Skeletal muscle cell (primary cell): Measurements from ENCODE around the gene GLIS1.

ENCODE experiments used
- DNase-seq: peaks from one replicate; pipeline ENCODE4 v3.0.0-alpha.2; 2010; ENCODE audit warnings: low read depth
- H3K4me3 ChIP-seq: 2 replicates; pipeline ENCODE4 v1.5.1; 2011; ENCODE audit warnings: low read depth, mild to moderate bottlenecking, control low read depth, low read length, moderate library complexity

The GLIS1 gene

DNA sequence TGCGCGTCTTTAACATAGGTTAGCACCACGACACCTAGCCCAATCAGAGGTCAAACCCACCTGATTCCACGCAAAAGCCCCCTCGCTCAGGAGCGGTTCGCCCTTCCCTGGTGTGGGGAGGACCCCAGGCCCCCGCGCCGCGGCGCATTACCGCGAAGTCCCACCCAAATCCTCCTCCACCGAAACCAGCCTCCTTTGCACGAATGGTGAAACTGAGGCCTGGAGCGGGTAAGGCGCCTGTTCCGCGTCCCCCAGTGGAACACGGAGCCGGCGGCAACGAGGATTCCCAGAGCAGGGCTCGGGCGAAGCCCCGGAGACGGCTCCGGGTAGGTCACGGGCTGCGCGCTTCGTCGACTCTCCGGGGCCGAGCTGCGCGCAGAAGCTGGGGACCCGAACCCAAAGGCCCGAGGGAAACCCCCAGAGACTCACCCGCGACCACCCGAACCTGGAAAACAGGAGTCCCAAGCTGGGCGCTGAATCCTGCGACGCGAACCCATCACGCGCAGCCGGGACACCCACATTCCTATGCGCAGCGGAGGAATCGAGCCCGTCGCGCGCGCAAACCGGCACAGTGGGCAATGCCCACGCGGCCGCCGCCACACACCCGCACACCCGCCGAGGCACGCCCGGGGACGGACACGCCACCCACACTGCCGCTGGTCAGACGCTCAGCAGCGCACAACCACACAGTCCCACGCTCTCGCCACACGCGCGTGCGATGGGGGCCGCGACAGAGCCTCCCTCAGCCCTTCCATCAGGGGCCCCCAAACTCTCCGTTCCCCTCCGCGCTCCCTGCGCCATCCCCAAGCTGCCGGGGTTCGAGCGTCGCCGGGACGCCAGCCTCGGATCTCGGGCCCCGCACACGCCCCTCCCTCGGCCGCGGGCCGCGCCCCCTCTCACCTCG is 507 bp downstream of the GLIS1 start:
- DNase-seq, result no peak

DNA sequence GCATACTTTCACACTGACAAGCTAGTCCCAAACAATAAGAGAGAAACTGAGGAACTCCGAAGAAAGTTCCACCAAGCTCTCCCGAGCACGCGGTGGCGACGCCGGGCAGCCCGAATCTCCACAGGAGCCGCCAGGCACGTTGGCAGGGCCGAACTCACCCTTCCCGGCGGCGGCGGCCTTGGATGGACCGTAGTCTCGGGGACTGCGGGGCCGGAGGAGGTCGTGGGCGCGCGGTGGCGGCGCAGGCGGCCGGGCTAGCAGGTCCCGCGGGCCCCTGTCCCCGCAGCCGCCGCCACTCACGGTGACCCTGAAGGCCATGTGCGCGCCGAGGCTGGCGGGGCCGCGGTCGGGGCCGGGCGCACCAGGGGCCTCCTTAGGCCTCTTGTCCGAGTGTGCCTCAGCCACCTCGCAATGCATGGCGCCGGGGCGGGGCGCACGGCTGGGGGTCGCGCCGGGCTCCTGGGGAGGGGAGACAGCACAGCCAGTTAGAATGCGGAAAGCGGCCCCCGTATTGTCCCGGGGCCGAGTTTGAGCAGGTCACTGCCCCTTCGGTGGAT is 1.2 kb downstream of the GLIS1 start:
- no peak for DNase-seq
- peak overlapping the region; percentile 81 for H3K4me3 ChIP-seq

More for the DNA sequence above, 507 bp downstream of the GLIS1 start:
- H3K4me3 ChIP-seq, result peak overlapping the region; percentile 81

DNA sequence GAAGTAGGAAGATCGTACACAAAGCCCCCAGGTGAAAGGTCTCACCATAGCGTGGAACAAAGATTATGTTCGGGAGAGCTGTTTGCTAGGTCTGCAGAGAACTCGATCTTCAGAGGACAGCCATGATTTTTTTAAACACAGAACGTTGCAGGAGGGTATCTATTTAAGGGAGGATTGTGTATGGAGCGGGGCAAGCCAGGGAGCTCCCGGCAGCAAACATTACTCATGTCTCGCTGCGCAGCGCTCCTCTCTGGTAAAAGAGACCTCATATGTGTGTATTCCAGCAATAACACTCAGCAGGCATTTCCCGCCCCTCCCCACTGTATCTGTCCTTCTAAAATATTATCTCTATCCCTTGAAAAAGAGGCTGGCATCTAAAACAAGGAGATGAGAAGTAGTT is 2.7 kb downstream of the GLIS1 start:
- peak; percentile 65 for DNase-seq
- H3K4me3 ChIP-seq, result peak overlapping the region; percentile 81

DNA sequence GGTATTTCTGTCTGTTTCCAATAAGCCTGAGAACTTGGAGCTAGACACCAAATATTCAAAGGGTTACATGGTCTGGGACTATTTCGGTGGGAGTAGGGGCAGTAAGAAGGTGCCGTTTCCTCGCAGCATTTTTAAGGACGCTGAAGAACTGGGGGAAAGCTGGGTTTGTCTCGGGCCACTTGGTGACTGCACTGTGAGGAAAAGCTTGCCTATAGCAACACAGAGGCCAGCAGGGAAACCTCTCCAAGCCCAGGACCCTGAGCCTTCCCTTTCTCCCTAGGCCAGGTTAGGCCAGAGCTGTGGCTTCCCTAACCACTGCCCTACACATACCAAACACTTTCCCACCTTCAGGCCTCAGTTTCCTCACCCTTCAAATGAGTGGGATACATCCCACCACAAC is 3.3 kb downstream of the GLIS1 start:
- H3K4me3 ChIP-seq, result no peak overlapping the region
- no peak for DNase-seq

DNA sequence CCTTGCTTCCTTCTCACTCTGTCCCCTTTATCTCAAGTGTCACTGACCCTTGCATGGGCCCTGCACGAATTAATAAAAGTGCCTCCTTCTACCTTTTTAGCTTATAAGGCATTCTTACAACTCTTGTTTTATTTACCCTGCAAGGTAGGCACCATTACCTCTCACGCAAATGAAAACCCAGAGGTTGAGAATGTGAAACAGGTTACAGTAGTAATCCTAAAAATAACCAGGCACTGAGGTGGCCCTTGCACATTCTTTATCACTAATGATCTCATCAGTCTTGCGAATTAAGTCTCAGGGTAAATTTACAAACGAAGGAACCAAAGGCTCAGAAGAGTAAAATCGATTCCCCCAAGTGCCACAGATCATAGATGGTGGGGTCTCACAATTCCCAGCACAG is 3.7 kb downstream of the GLIS1 start:
- H3K4me3 ChIP-seq, result peak overlapping the region; percentile 5
- DNase-seq, result no peak

DNA sequence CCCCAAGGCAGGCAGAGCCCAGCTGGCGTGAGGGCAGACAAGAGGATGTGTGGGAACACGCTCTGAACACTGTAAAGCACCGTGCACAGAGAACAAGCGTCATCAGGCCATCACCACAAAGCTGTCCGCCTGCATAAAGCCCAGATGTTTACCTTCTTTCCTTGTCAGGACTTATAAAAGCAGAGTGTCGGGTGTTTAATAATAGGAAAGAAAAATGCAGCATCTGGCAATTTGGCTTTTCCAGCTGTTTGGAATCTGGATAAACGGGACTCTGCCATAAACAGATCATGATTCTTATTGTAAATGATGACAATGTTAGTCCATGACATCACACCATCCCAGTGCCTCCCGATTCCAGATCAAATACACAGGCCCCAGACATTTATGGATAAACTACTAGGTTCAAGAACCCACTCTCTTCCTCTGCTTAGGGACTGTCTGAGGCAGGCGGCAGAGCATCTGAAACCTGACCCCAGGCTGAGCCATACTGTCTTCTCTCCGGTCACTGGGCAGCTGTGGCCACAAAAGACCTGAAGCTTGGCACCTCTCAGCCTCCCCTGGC is 4.2 kb downstream of the GLIS1 start:
- peak; percentile 87 for DNase-seq
- H3K4me3 ChIP-seq, result peak overlapping the region; percentile 5

DNA sequence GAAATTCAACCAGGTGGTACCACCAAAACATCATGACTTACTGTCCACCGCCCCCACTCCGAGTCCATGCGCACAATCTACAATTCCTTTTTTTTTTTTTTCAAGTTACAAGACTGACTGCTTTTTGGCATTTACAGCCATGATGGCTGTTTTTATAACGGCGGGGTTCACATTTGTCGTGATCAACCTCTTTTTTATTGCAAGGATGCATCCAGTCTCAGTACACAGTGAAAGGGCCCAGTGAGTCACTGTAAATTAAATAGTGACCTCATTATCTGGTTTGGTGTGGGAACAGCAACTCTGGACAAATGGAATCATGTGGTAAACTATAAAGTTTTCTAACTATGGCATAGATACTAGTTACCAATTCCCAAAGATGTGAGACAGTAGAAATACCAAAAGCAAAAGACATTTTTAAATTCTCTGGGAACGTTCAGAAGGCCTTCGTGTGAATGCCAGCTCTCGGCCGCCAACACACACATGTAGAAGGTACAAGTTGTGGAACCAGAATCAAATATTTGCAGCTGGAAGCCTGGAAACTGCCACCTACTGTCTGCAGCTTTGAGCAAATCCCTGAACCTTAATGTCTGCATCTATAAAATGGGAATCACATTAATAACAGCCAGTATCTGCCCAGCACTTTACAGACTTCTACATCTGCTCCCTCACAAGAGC is 4.9 kb downstream of the GLIS1 start:
- peak overlapping the region; percentile 14 for H3K4me3 ChIP-seq
- peak; percentile 75 for DNase-seq

DNA sequence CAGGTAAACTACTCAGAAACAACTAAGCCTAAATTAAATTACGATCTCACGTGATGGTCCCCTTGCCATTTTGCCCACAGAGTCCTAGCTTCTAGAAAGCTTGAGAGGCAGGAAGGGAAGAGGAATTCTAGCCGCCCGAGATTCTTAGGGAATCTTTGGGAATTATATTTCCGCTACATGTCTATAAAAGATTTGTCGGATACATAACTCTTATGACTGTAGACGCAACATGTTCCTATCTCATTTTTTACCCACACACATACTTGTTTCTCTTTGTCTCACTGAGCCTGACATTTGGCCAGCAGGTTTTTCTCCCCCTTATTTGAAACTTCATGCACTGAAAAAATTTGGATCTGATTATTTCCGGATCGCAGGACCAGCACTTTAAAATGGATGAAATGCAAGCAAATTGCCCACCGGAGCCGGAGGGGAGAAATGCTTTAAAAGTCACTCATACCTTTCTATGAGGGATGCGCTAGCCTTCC is 5.5 kb downstream of the GLIS1 start:
- H3K4me3 ChIP-seq, result peak overlapping the region; percentile 14
- no peak for DNase-seq

DNA sequence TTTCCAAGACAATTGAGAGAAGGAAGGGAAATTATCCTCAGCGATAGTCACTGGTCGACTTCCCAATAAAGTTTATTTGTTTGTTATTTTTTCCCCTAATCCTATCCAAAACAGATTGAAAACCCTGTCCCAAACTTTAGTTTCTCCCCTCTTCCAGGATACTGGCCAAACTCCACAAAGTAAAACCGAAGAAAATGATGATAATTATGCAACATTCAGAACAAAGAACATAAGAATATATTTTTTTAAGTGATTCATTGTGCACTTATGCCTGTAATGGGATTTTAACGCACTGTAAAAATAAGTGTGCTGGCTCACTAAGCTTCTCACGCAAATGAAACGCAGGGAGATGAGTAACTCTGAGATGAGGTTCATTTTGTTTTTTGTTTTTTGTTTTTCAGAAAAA is 6.0 kb downstream of the GLIS1 start:
- H3K4me3 ChIP-seq, result peak overlapping the region; percentile 22
- peak; percentile 86 for DNase-seq

DNA sequence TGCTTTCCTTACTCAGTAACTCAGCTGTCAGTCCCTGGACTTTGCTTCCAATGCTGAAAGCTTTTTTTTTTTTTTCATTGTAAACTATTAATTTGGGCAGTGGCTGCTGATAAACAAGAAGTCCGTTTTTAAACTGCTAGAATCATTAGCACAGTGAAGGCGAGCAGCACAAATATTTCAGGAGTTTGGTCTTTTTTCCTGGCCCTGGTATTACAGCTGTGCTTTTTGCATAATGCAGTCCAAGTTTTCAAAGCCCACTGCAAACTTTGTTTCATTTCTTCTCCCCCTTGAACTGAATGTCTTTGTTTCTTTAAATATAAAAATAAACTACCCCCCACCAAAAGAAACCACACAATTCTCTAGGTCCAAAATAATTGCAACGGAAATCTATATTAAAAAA is 6.6 kb downstream of the GLIS1 start:
- H3K4me3 ChIP-seq, result peak overlapping the region; percentile 22
- DNase-seq, result no peak

DNA sequence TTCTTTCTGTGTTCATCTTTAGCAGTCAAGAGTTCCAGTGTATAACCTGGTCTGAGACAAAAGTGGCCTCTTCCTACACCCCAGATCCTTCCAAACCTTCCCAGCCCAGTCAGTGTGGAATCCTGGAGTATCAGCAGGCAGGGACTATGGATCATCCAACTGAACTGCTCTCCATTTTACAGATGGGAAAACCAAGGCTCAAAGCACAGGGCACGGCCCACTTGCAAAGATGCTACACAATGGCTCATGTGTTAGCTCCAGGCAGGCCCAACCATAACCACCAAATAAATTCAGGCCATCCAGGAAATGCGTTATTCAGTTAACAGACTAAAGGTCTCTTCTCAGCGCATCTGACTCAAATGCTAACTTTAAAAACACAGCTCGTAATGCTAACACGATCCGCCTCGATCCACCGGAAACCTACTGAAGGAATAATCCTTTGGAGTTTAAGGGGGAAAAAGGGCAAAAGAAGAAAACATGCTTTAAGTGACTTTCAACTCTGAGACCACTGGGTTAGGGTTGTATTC is 7.1 kb downstream of the GLIS1 start:
- no peak for DNase-seq
- peak overlapping the region; percentile 11 for H3K4me3 ChIP-seq

DNA sequence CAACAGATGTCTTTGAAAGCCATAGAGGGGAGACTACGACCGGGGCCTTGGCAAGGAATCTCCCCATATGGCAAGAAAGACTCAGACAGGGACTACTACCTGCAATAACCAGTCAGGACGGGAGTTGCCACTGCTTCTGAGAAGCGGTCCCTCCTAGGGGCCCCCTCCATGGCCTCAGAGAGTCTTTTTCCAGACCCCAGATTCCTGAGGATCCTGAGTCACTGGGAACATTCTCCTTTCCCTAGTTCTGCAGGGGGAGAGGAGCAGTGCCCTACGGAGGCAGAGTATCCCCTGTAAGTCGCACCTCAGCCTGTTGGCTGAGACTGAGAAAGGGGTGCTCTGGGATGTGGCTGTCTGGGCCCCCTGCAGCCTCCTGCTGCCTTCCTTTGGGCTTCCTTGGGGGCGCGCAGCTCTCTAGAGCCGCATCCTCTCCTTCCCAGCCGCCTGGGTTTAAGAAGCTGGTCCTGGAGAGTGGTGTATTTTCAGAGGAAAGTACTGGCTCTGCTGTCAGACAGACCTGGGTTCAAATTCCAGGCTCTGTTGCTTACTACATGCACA is 7.8 kb downstream of the GLIS1 start:
- DNase-seq, result no peak
- no peak overlapping the region for H3K4me3 ChIP-seq

DNA sequence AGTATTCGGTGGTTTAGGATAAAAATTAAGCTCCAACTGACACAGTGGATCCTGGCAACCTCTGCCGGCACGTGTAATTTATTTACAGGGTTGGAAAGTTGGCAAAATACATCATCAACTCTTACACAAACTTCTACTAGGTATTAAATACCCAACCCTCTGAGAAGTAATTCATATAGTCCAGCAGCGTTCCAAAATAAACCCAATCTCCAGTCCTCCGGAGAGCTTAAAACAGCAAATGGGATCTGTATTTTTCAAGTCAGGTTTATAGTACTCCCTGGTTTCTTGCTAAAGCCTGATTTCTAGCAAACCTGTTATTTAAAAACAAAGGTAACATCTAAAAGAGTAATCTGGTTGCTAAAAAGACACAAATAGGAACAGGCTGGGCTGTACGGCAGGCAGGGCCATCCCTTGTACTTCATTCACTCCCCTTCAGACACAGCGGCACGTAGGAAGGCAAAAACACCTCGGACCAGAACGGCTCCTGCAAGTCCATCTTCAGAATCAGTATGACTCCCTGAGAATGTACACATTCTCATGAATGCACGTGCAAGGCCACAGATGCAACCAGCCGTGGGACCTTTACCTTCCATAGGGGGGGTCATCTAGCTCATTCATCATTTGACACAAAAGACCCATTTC is 8.6 kb downstream of the GLIS1 start:
- no peak overlapping the region for H3K4me3 ChIP-seq
- DNase-seq, result no peak

DNA sequence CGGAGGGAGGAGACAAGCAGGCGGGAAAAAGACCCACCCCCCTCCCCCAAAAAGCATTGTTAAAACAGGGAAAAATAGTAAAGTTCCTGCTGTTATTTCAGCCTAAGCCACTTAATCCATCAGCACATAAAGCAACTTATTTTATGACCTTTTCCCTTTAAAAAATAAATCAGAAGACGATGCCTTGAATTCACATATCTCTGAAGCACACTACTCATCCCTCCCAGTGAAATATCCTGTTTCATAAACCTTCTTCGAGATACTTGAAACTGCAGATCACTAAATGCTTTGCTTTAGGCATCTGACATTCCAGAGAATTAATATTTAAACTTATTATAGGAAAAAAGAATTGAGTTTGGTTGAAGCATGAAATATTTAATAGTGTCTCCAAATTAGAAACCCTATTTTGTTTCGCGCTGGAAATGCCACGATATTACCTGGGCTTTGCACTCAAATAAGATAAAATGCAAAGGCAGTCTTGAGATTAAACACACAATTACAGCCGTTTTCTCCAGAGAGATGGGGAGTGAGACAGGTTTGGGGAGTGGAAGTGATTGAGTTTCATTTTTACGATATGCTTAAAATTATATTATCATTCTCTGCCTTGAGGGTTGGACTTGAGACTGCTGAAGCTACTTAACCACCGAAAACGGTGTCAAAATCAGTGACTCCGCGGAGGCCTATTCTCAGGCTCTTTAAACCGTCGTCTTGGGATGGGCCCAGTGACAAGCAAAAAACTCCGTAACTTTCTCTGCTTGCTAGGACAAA is 9.3 kb downstream of the GLIS1 start:
- no peak for DNase-seq

DNA sequence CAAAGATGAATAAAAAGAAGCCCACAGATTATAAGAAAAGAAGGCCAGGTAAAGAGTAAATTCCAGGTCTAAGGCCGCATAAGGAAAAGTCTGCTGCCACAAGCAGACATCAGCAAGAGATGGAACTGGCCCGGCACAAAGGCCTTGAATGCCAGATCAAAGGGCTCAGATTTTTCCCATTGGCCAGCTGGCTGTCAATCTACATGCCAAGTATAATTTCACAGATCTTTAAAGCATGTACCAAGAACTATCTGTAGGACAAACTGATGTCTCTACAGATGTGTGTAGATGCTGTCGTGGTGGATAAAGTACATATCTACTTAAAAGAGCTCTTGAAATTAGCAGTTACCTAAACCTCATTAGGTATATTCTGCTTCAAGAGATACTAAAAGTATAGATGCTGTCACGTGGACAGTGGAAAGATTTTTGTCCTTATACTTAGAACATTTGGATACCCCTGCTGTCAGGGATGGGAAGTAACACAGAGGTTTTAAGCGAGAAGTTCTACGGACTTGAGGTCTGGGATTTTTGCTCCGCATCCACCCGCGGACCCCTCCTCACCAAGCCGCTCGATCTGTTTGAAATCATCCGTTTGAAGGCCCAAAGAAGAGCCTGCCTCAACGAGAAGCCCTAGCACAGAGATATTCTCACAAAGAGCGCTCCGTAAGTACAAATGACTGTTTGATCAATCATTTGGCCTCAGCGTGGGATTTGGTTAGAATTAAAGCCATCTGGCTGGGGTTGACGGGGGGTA is 10.1 kb downstream of the GLIS1 start:
- no peak for DNase-seq
- no peak overlapping the region for H3K4me3 ChIP-seq

More for the DNA sequence above, 9.3 kb downstream of the GLIS1 start:
- no peak overlapping the region for H3K4me3 ChIP-seq

DNA sequence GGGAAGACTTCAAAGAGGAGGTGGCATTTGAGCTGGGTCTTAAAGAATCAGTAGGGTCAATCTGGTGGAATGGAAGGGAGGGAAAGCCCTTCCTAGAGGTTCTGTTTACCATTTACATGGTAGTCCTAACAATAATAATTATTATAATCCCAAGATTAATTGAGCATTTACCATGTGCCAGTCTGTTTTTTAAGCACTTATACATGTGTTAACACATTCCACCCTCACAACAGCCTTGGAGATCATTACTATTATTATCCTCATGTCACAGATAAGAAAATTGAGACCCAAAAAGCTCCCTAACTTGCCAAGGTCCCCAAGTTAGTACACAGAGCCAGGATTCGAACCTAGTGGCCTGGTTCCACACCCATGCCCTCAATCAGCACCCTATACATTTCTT is 10.8 kb downstream of the GLIS1 start:
- no peak for DNase-seq
- no peak overlapping the region for H3K4me3 ChIP-seq

DNA sequence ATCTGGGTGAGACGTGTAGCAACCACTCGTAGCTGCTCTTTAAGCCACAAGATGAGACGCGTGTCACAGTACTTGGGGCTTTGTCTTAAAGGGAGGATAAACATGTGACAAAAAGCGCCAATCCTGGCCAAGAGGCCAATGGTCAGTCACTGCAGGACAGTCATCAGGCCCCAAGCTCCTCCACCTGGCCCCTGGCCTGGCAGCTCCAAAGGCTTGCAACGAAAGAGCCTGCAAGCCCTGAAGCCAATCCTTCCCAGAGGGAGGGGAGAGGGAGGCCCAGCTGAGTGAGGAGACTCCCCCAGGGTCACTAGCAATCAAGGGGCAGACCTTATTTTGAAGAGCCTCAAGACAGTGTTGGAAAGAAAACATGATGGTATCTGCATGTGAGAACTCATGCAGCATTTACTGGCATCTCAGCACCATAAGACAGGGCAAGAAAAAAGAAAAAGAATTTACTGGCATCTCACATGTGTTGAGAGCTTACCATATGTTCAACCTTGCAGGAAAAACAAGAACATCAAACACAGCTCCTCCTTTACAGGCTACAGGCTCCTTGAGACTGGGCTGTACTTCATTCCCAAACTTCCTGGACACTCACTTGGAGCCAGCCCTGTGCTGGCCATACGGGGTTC is 11.4 kb downstream of the GLIS1 start:
- H3K4me3 ChIP-seq, result no peak overlapping the region
- no peak for DNase-seq
